Measurements from ENCODE around the gene NFAT5. TPM values are rescaled to one million over a fixed set of nuclear protein-coding genes. Genes with fewer than 3 reads are reported as not detected.

NFAT5 gene
- total RNA-seq, 1 donor from 2014 or later, result 41.0 TPM

DNA sequence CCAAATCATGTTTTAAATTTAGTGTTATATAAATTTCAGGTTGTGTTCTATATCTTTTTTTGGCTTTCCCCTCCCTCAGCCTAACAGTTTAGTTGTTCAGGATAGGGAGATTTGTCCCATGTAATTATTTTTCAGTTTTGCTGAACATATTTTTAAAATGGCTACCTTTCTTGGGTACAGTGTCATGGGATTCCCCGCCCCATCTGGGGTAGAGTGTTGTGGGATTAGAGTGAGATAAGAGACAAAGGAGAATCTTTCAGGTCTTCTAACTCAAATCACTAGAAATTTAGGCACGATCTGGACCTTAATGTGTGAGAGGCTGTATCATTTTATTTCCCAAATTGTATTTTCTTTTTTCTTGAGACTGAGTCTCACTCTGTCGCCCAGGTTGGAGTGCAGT lies 24.8 kb downstream of the NFAT5 start:
- DNase-seq (ENCODE audit: low spot score), result no peak
- Mint-ChIP-seq H3K4me3 (ENCODE audit: unreplicated experiment) (no peak overlapping the region), H3K27me3 (ENCODE audit: low read depth) (no peaks in the 10 kb centered on the region), H3K36me3 (ENCODE audit: low read depth) (peaks cover 3% of the 10 kb centered on the region), H3K27ac (ENCODE audit: unreplicated experiment) (no peak overlapping the region), H3K4me1 (ENCODE audit: low read depth) (peaks cover 46% of the 10 kb centered on the region), H3K9me3 (ENCODE audit: low read depth) (no peaks in the 10 kb centered on the region)
- TF ChIP-seq CTCF (IDR thresholded peaks at IDR 0.05), result no peak

GRCh38 chr16:69593751-69594255 lies 28.0 kb downstream of the NFAT5 start:
- Mint-ChIP-seq H3K4me1 (ENCODE audit: low read depth) (peaks cover 46% of the 10 kb centered on the region), H3K4me3 (ENCODE audit: unreplicated experiment) (no peak overlapping the region), H3K27ac (ENCODE audit: unreplicated experiment) (no peak overlapping the region), H3K27me3 (ENCODE audit: low read depth) (no peaks in the 10 kb centered on the region), H3K36me3 (ENCODE audit: low read depth) (peaks cover 4% of the 10 kb centered on the region), H3K9me3 (ENCODE audit: low read depth) (no peaks in the 10 kb centered on the region)
- TF ChIP-seq CTCF (IDR thresholded peaks at IDR 0.05), result no peak
- no peak for DNase-seq (ENCODE audit: low spot score)

- no peak for DNase-seq (ENCODE audit: low spot score)
- no peak for TF ChIP-seq CTCF (IDR thresholded peaks at IDR 0.05)
- no peak overlapping the region for H3K4me3 Mint-ChIP-seq (ENCODE audit: unreplicated experiment)
- peaks cover 4% of the 10 kb centered on the region for H3K36me3 Mint-ChIP-seq (ENCODE audit: low read depth)
- H3K27me3 Mint-ChIP-seq (ENCODE audit: low read depth), result no peaks in the 10 kb centered on the region
- no peaks in the 10 kb centered on the region for H3K9me3 Mint-ChIP-seq (ENCODE audit: low read depth)
- H3K4me1 Mint-ChIP-seq (ENCODE audit: low read depth), result peaks cover 49% of the 10 kb centered on the region
- peak overlapping the region; percentile 62 for H3K27ac Mint-ChIP-seq (ENCODE audit: unreplicated experiment)
Measured at GRCh38 chr16:69595127-69596036, 29.6 kb downstream of the NFAT5 start.

GRCh38 chr16:69596801-69597200 lies 31.0 kb downstream of the NFAT5 start:
- no peak overlapping the region for H3K4me3 Mint-ChIP-seq (ENCODE audit: unreplicated experiment)

More at GRCh38 chr16:69596801-69597200, 31.0 kb downstream of the NFAT5 start:
- Mint-ChIP-seq H3K36me3 (ENCODE audit: low read depth) (peaks cover 4% of the 10 kb centered on the region), H3K9me3 (ENCODE audit: low read depth) (no peaks in the 10 kb centered on the region), H3K4me1 (ENCODE audit: low read depth) (peaks cover 41% of the 10 kb centered on the region), H3K27ac (ENCODE audit: unreplicated experiment) (no peak overlapping the region), H3K27me3 (ENCODE audit: low read depth) (no peaks in the 10 kb centered on the region)
- no peak for TF ChIP-seq CTCF (IDR thresholded peaks at IDR 0.05)
- no peak for DNase-seq (ENCODE audit: low spot score)
